Transverse colon (tissue), 4 donors: ENCODE results near the gene PIK3AP1.

Experiments
- EP300 ChIP-seq: sonication (generic); formaldehyde crosslinking; IDR thresholded peaks from one replicate; pipeline ENCODE4 v1.6.1; 2017; ENCODE audit warnings: antibody characterized with exemption, low read depth
- POLR2A ChIP-seq: fragments of 450-650 bp; IDR thresholded peaks from one replicate; pipeline ENCODE4 v1.6.1; 2016; ENCODE audit warnings: antibody characterized with exemption, mild to moderate bottlenecking, moderate library complexity
- POLR2AphosphoS5 ChIP-seq, 3 donors: sonication (generic); formaldehyde crosslinking; IDR thresholded peaks; one replicate each; pipeline ENCODE4 v1.6.1; 2016; ENCODE audit warnings: antibody characterized with exemption in 3 of 3
- TF ChIP-seq, protein P1 (sequence below), 5 experiments: fragments of 200-600 bp in 3 of 5; fragments of 450-650 bp in 2 of 5; sonication (generic) in 3 of 5; IDR thresholded peaks; 1 replicate in 2 of 5; 2 replicates in 3 of 5; pipeline ENCODE4 v1.5.1; 2016 to 2017; ENCODE audit warnings: antibody characterized with exemption in 5 of 5, inconsistent platforms in 3 of 5, mild to moderate bottlenecking in 2 of 5, moderate library complexity in 1 of 5

DNA sequence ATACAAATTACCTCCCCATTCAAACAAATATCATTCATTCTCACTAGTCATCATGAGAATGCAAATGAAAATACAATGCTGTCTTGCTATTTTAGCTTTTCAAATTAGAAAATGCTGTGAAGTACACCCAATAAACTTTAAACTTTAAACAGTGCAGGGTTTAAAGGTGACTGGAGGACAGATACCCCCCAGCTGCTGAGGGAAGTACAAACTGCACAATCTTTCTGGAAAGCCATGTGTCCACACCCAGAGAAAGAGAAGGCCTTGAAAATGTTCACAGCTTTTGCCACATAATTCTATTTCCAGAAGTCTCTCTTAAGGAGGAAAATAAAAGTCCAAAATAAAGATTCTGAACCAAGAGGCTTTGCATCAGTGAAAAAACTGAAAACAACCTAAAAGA, 56.5 kb downstream of the PIK3AP1 start:
- TF ChIP-seq POLR2A (no peak), POLR2AphosphoS5 (IDR thresholded peaks at IDR 0.05) (no peak), EP300 (no peak)
- TF ChIP-seq, protein P1, sequence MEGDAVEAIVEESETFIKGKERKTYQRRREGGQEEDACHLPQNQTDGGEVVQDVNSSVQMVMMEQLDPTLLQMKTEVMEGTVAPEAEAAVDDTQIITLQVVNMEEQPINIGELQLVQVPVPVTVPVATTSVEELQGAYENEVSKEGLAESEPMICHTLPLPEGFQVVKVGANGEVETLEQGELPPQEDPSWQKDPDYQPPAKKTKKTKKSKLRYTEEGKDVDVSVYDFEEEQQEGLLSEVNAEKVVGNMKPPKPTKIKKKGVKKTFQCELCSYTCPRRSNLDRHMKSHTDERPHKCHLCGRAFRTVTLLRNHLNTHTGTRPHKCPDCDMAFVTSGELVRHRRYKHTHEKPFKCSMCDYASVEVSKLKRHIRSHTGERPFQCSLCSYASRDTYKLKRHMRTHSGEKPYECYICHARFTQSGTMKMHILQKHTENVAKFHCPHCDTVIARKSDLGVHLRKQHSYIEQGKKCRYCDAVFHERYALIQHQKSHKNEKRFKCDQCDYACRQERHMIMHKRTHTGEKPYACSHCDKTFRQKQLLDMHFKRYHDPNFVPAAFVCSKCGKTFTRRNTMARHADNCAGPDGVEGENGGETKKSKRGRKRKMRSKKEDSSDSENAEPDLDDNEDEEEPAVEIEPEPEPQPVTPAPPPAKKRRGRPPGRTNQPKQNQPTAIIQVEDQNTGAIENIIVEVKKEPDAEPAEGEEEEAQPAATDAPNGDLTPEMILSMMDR (IDR thresholded peaks at IDR 0.05): no peak
